Measurements from ENCODE around the gene USP5. TPM values are rescaled to one million over a fixed set of nuclear protein-coding genes. Genes with fewer than 3 reads are reported as not detected.
A peak's percentile ranks its signal among the peaks of the same experiment; 100 is the strongest.

The USP5 gene
- total and polyA plus RNA-seq, 2 of the 8 experiments (the other 6 are each of a cell fraction or from before 2014, with no cell fraction given): 66.5 to 148 TPM

DNA sequence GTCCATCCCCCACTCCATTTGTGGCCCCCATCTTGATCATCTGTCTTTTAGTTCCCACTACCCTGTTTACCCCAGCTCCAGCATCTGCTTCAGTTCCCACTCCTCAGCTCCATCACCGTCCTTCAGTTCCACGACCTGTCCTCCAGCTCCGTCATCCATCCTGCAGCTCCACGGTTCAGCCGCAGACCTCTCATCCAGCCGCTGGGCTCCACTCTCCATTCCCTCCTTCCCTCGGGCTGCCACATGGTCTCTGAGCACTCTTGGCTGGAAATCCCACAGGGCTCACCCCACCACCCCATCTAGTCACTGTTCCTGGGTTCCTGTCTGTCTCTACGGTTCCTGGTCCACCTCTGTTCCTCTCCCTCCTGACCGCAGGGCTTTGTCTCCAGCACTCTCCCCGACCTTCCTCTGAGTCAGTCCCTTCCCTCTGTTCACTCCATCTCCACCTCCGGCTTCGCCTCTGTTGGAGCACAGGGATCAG, 27.0 kb upstream of the USP5 start:
- CTCF ChIA-PET (ENCODE audit: partially characterized antibody): interaction anchor here (0.5 to 23.7 kb wide), 34 partner anchors 9 to 975 kb away, joined by 3 to 532 read pairs (median 6); partner anchors contain the start of genes CD4, CDCA3, COPS7A and GAPDH
- H3K18ac ChIP-seq (ENCODE audit: extremely low read depth, low read length): peak overlapping the region; percentile 80
- DNase-seq (ENCODE audit: low read depth in 1 of 2, low spot score in 2 of 2) (peak in 1 of 2 experiments; percentile 47), FAIRE-seq (no peak)
- peak overlapping the region; percentile 6 for H2BK15ac ChIP-seq (ENCODE audit: low read length)
- no peak overlapping the region for H4K5ac ChIP-seq (ENCODE audit: insufficient read length, low read depth, low read length)
- no peak overlapping the region for H3K14ac ChIP-seq (ENCODE audit: insufficient read length)
- no peaks in the 10 kb centered on the region for H3K9me3 ChIP-seq (ENCODE audit: insufficient read depth in 2 of 2, low read depth in 1 of 2, low read length in 1 of 2)
- peaks cover 28% of the 10 kb centered on the region for H3K23me2 ChIP-seq (ENCODE audit: low read depth, low read length)
- H2BK20ac ChIP-seq (ENCODE audit: low read length): peak overlapping the region; percentile 87; the same call in 1 of the 2 replicates
- H3K56ac ChIP-seq (replicated peaks; ENCODE audit: insufficient read length, low read depth, low read length): no peak overlapping the region
- peaks cover 0 to 5% of the 10 kb centered on the region in 2 experiments; a peak in 1 of 4 replicates for H3K79me2 ChIP-seq (ENCODE audit: control insufficient read depth in 1 of 2, insufficient read depth in 2 of 2, low read length in 2 of 2)
- no peaks in the 10 kb centered on the region for H3K36me3 ChIP-seq (ENCODE audit: control insufficient read depth in 2 of 4, insufficient read depth in 4 of 4, low read length in 3 of 4)
- WGBS, 2 experiments (ENCODE audit: extremely low coverage in 1 of 2, insufficient coverage in 1 of 2, insufficient read length in 1 of 2, insufficient replicate concordance in 2 of 2, low coverage in 1 of 2, low lambda C conversion rate in 2 of 2, missing lambda C conversion rate in 1 of 2): 66% methylated on average over 12 of the region's 12 CpGs; no CpG with 5 or more reads in 1 of the 2 experiments
- H3K4me3 ChIP-seq (ENCODE audit: extremely low read depth in 1 of 4, insufficient read depth in 2 of 4, low read depth in 3 of 4, low read length in 4 of 4): peak overlapping the region; percentile 8 to 53 (median 28); a peak in 6 of 8 replicates
- POLR2A ChIA-PET (ENCODE audit: partially characterized antibody): interaction anchor here (0.6 to 27.1 kb wide), 19 partner anchors 11 to 291 kb away, joined by 3 to 388 read pairs (median 4); partner anchors contain the start of genes CD4, CDCA3, GAPDH and GNB3
- H3K4me2 ChIP-seq (ENCODE audit: insufficient read depth in 1 of 2, low read depth in 2 of 2, low read length in 2 of 2): peak overlapping the region; percentile 51 to 79
- no peak overlapping the region for H2AK5ac ChIP-seq (ENCODE audit: low read depth, low read length)
- H3K27ac ChIP-seq (ENCODE audit: low read depth, low read length): no peak overlapping the region
- peak overlapping the region; percentile 1; the same call in 1 of the 2 replicates for H2BK12ac ChIP-seq (ENCODE audit: low read depth, low read length)
- H3K79me1 ChIP-seq (ENCODE audit: low read depth, low read length): no peaks in the 10 kb centered on the region; the same call in 1 of the 2 replicates
- H4K8ac ChIP-seq (ENCODE audit: extremely low read depth, insufficient read depth, low read length): peak overlapping the region; percentile 60
- no peak overlapping the region for H2AFZ ChIP-seq (ENCODE audit: low read length)
- peaks cover 8 to 50% (median 29%) of the 10 kb centered on the region in 4 experiments for H3K4me1 ChIP-seq (replicated peaks in 1 of 4; ENCODE audit: control insufficient read depth in 3 of 4, insufficient read depth in 4 of 4, low read length in 3 of 4)
- peaks cover 0 to 4% of the 10 kb centered on the region in 2 experiments for H4K20me1 ChIP-seq (replicated peaks in 1 of 2; ENCODE audit: control insufficient read depth in 1 of 2, insufficient read depth in 2 of 2, low read length in 2 of 2)
- peaks cover 0 to 12% (median 8%) of the 10 kb centered on the region in 4 experiments; a peak in 5 of 7 replicates for H3K27me3 ChIP-seq (replicated peaks in 1 of 4; ENCODE audit: control insufficient read depth in 3 of 4, extremely low read depth in 1 of 4, insufficient read depth in 3 of 4, low read length in 3 of 4)
- H3K4ac ChIP-seq (replicated peaks; ENCODE audit: insufficient read length, low read depth, low read length): no peak overlapping the region
- TF ChIP-seq KDM5A (IDR thresholded peaks at IDR 0.05; ENCODE audit: low read length) (no peak), SRF (IDR thresholded peaks at IDR 0.05; ENCODE audit: low read depth, low read length) (no peak), RAD21 (IDR thresholded peaks at IDR 0.05 in 1 of 2, conservative IDR thresholded peaks at IDR 0.05 in 1 of 2; ENCODE audit: low read depth in 2 of 2, low read length in 2 of 2) (no peak), BACH1 (IDR thresholded peaks at IDR 0.05; ENCODE audit: low read length) (no peak), RBBP5 (IDR thresholded peaks at IDR 0.05; ENCODE audit: borderline replicate concordance, low read depth, low read length) (no peak), SP1 (IDR thresholded peaks at IDR 0.05; ENCODE audit: low read depth, low read length) (no peak), SUZ12 (IDR thresholded peaks at IDR 0.05; ENCODE audit: low read length) (no peak)
- H3K9ac ChIP-seq (replicated peaks in 1 of 4; ENCODE audit: extremely low read depth in 1 of 4, low read depth in 3 of 4, low read length in 3 of 4): no peak overlapping the region; a peak in 1 of 7 replicates
- no peak overlapping the region for H4K91ac ChIP-seq (replicated peaks; ENCODE audit: insufficient read length, low read length)
- H3K23ac ChIP-seq (ENCODE audit: insufficient read length): no peak overlapping the region
- H2BK5ac ChIP-seq (ENCODE audit: low read depth, low read length): peak overlapping the region; percentile 50; the same call in 1 of the 2 replicates
- H2BK120ac ChIP-seq (replicated peaks; ENCODE audit: low read depth, low read length): no peak overlapping the region

Measured in H1 (cell line).